Skin of body (tissue), 2 donors: ENCODE measurements around the gene DDX3Y. TPM values are rescaled to one million over a fixed set of nuclear protein-coding genes. Genes with fewer than 3 reads are reported as not detected.

Experiments used
- DNase-seq: peaks from one replicate; lab custom pipeline; 2025; lab: John Stamatoyannopoulos, UW
- total RNA-seq: library from RNA; depleted of rRNA; stranded (reverse); fragments of >200 nt; gene quantifications from one replicate; pipeline ENCODE4 v1.2.3, GENCODE V29; 2014

DDX3Y gene
- total RNA-seq, result 0.10 TPM

DNA sequence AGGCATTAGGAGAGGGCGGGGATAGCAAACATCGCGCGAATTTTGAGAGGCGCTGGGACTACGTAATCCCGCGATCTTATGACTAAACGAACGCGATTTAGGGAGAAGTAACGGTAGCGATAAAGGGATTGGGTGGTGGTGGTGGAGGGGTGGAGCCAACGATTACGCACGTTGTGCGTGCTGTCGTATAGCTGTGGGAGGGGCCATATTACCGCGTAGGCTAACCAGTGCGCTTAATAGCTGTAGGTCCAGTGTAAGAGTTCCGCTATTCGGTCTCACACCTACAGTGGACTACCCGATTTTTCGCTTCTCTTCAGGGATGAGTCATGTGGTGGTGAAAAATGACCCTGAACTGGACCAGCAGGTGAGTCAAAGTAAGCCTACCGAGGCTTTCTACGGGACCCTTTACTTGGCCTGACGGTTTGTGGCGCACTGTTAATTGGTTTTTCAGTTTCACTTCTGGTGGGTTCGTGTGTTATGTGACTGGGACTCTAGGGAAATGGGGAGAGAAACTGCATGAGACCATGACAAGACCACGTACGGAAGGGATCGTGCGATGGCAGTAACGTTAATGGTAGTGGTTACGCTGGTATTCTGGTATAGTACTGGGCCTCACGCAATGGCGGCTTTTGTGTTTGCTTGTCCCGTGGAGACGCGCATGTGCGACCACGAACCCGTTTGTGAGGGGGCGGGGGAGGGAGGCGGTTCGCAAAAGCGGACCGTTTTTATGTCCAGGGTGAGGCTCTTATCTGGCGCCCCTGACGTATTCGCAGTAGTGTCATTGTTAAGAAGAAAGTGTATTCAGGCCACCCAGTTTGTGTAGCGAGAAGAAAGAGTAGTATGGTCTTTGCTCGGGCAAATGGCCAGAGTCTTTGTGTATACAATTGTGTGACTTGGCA, at the start of gene DDX3Y:
TSS of gene DDX3Y (plus strand) at position 251 of the 899 bp plus-strand sequence. CDS start at position 320, 69 bp downstream.
- DNase-seq, result no peak

DNA sequence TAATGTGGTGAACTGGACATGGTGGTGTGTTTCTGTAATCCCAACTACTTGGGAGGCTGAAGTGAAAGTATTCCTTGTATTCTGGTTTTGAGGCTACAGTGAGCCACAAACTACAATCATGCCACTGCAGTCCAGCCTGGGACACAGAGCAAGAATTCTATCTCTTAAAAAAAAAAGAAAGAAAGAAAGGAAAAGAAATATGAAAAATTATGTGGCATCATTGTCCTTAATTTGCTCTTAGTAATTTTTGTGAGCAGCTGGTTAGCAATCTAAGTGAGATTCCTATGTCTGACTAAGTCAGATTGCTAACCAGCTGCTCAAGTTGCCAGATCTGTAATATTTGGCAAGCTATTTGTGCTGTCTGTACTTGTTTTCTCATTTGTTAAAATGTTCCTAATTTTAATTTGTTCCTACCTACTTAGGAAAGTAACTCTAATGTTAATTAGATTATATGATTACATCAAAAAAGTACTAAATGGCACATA, 48.8 kb upstream of the DDX3Y start:
- no peak for DNase-seq

DNA sequence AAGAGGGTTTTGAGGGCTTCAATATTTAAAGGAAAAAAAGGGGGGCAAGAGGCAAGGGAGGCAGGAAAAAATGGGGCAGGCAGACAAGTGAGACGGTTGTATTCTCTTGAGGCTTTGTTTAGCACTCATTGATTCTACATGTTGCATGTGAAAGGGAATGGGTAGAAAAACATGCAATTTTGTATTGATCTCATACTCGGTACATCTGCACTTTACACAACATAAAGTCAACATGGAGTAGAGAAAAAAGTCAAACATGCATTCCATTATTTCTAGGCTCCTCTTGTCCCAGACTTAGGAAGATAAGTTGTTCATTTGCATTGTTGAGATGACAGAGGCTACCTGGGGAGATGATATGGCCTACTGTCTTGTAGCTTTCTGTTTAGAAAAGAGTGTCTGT, 36.7 kb upstream of the DDX3Y start:
- DNase-seq, result no peak

DNA sequence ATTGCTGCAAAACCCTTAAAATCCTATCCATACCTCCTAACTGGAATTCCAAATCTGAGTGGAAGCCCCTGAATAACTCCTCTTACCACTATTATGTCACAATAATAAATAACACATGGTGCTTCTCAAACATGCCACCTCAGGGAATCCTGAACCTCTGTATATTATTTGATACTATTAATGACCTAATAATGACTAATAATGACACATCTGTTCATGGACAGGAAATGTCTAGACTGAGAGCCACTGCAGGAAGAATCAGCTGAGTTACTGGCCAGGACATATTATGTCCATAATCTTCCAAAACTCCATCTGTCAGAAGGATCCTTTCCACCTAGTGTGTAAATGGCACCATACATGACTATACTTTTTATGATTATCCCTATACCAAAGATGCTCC, 7.7 kb upstream of the DDX3Y start:
- DNase-seq, result no peak

DNA sequence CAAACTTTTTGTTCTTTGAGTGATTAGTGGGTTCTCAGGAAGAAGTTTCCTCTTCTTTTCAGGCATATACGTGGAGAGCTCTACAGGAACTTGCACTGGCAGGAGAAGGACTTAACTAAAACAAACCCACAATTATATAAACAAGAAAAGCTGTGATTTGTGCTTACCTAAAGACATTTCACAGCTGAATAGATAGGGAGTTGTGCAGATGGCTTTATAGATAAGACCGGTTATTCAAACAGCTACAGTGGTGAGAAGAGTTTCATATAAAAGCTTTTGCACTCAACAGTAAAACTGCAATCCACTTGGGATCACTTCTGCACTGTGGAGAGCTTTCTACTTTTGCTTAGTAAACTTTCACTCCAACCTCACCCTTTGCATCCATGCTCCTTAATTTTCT, 6.1 kb upstream of the DDX3Y start:
- DNase-seq, result no peak

DNA sequence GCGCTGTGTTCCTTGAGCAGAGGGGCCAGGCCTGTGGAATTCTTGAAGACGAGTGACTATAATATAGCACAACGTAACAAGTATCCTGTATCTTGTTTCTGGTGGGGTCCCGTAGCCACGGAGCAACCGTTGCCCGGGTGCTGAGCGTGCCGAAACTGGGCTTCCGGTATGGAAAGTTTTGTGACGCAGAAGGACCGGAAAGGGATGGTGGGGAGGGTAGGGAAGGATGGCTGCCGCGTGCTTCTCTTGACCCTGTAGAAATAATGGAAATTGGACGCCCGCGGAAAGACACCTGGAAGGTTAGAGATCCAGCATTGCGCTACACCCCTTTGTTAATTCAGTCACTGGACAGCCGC, 827 bp downstream of the DDX3Y start:
- no peak for DNase-seq

DNA sequence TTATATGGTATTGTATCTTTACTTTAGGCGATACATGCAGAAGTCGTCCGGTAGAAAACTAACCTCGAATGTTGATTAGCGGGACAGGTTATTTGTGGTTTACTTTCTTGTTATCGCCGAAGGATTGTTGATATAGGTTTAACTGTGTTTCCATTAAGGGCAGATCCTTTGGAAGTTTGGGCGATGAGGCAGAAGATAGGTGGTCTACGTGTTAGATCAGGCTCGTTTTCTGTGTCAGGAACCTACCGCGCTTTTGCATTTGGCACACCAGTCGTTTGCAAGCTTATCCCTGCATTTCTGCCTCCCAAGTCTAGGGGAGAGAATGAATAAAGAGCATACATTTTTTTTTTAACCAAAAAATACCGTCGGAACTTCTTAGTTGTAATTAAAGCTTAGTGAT, 1.2 kb downstream of the DDX3Y start:
- DNase-seq, result no peak

DNA sequence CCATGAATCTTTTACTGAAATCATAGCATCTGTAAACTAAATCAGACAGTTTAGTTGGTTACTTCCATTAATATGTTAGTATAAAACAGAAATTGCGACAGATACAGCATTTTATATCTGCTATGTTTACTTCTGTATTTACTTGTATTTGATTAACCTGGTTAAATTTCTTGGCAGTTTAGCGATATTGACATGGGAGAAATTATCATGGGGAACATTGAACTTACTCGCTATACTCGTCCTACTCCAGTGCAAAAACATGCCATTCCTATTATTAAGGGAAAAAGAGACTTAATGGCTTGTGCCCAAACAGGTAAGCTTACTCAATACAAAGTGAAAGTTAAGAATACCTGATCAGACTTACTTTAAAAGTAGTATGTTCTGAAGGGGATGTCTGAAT, 8.9 kb downstream of the DDX3Y start:
- no peak for DNase-seq

DNA sequence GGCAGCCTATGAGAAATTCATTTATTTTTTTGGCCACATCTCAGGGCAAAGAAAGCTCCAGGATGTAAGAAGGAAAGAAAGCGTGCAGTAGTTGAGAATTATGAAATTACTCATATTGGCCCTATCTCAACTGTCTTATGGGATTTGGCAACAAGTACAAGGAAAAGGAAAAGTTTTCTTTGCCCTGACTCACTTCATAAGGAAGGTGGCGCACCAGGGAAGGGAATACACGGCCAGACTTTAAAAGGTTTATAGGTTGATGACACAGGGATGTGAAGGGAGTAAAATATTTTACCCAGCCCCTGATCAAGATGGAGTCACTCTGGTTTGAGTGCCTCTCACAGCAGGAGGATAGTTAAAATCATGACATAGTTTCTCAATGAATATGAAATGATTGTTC, 23.4 kb downstream of the DDX3Y start:
- no peak for DNase-seq

DNA sequence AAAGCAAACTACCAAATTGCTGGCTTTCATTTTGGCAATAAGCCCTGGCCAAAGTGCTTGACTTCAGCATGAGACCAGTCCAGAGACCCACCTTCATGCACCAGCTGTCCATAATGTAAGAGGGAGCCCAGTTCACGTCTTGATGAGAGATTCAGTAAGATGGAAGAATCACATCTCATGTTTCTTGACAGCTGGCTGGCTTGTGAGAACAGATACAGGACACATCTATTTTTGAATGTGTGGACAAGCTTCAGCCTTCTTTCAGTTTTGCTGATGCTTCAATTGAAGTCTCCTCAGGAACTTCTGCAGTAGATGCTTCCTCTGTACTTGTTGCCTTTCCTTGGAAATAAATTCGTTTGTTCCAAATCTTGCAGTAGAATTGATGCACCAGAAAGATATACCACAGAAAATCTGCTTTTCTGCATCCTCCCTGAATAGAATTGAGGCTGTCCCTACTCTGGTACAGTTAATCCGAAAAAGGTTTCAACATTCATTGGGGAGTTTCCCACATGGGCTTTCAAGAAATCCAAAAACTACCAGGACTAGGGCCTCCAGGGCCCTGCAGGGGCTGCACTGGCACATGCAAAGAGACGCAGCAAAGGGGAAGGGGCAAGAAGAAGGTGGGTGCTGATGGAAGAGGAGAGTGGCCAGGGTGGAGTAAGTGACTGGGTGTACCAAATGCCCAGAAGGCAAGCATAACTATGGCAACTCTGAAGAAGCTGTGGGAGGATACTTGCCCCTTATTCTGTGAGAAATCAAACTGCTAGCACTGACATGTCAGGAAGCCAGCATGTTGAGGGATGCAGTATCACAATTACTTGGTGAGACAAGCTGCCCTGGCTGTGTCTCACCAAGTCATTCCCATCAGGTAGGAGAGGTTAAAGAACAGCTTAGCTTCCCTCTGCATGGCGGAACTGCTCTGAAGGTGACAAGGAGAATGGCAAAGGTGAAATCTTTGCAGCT, 37.3 kb downstream of the DDX3Y start:
- no peak for DNase-seq

Other genes starting within 250 kb of the DDX3Y start
- gene USP9Y, start 203.6 kb upstream of the DDX3Y start, total RNA-seq, result 0.10 TPM